GM21390 (cell line): ENCODE data around the gene GRK5.
"Not testable (repeated sequence)": the region's sequence is repeated elsewhere in the genome, so short reads cannot be mapped to it uniquely, and the experiment has no call there.

Source experiments
- ATAC-seq: cut with Tn5 transposase; IDR thresholded peaks from one replicate; pipeline ENCODE4 v1.9.1; 2021; ENCODE audit not compliant: unreplicated experiment

GRK5 gene

GRCh38 chr10:119272338-119272734 is 65.0 kb downstream of the GRK5 start:
- not testable (repeated sequence) for ATAC-seq

- ATAC-seq, result no peak
These were observed 65.4 kb downstream of the GRK5 start for GRCh38 chr10:119272736-119273135.

- ATAC-seq, result no peak
These were observed 66.0 kb downstream of the GRK5 start for GRCh38 chr10:119273413-119273812.

- no peak for ATAC-seq
These were observed 67.2 kb downstream of the GRK5 start for GRCh38 chr10:119274519-119275045.

- no peak for ATAC-seq
These were observed 67.7 kb downstream of the GRK5 start for GRCh38 chr10:119275085-119275484.

- ATAC-seq, result not testable (repeated sequence)
These were observed 68.8 kb downstream of the GRK5 start for GRCh38 chr10:119276194-119276593.

- no peak for ATAC-seq
These were observed 70.8 kb downstream of the GRK5 start for GRCh38 chr10:119278126-119278709.

- ATAC-seq, result no peak
These were observed 72.1 kb downstream of the GRK5 start for GRCh38 chr10:119279441-119279840.

- ATAC-seq, result no peak
These were observed 74.3 kb downstream of the GRK5 start for GRCh38 chr10:119281581-119282071.

- ATAC-seq, result no peak
These were observed 75.1 kb downstream of the GRK5 start for GRCh38 chr10:119282446-119282845.

- ATAC-seq, result peak; percentile 10
These were observed 76.0 kb downstream of the GRK5 start for GRCh38 chr10:119283387-119283786.

GRCh38 chr10:119283818-119284217 is 76.4 kb downstream of the GRK5 start:
- peak; percentile 72 for ATAC-seq

GRCh38 chr10:119284679-119285096 is 77.3 kb downstream of the GRK5 start:
- no peak for ATAC-seq

GRCh38 chr10:119285495-119286267 is 78.3 kb downstream of the GRK5 start:
- ATAC-seq, result no peak

- no peak for ATAC-seq
These were observed 79.1 kb downstream of the GRK5 start for GRCh38 chr10:119286516-119286915.

GRCh38 chr10:119286983-119287633 is 79.7 kb downstream of the GRK5 start:
- ATAC-seq, result no peak

- no peak for ATAC-seq
These were observed 81.2 kb downstream of the GRK5 start for GRCh38 chr10:119288574-119289001.

- ATAC-seq, result no peak
These were observed 82.0 kb downstream of the GRK5 start for GRCh38 chr10:119289227-119289920.

- ATAC-seq, result no peak
These were observed 83.1 kb downstream of the GRK5 start for GRCh38 chr10:119290301-119291048.

GRCh38 chr10:119291223-119291900 is 84.0 kb downstream of the GRK5 start:
- no peak for ATAC-seq
